Suprapubic skin (tissue), 4 donors: ENCODE measurements around the gene PGAP1.

Experiments used
- EP300 ChIP-seq: sonication (generic); formaldehyde crosslinking; IDR thresholded peaks from one replicate; pipeline ENCODE4 v1.6.1; 2017; ENCODE audit warnings: antibody characterized with exemption
- POLR2A ChIP-seq, 2 donors: fragments of 450-650 bp; IDR thresholded peaks; one replicate each; pipeline ENCODE4 v1.6.1; 2017; ENCODE audit warnings: antibody characterized with exemption in 2 of 2, mild to moderate bottlenecking in 2 of 2, moderate library complexity in 2 of 2
- POLR2AphosphoS5 ChIP-seq, 3 donors: sonication (generic); formaldehyde crosslinking; IDR thresholded peaks; one replicate each; pipeline ENCODE4 v1.6.1; 2017; ENCODE audit warnings: antibody characterized with exemption in 3 of 3
- TF ChIP-seq, protein P1 (sequence below), 2 donors: fragments of 200-600 bp in 1 of 2; fragments of 450-650 bp in 1 of 2; sonication (generic) in 1 of 2; IDR thresholded peaks; one replicate each; pipeline ENCODE4 v1.5.1; 2016 to 2019; ENCODE audit warnings: antibody characterized with exemption in 2 of 2, mild to moderate bottlenecking in 1 of 2, moderate library complexity in 1 of 2

DNA sequence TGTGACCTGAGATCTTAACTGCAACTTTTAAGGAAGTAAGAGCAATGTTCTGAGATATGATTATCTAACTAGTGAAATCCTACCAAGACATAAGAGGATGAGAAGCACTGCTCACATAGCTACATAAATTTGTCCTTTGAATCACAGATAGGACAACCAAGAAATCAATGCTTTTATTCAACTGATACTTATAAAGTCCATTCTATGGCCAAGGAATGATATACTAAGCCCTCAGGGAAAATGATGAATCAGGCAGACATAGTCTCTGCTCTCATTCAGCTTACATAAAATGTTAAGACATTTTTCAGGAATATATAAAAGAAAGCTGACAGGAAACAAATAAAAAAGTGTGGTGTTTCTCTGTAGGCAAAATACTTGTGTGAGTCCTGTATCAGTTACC lies 39.1 kb downstream of the PGAP1 start:
- TF ChIP-seq POLR2AphosphoS5 (IDR thresholded peaks at IDR 0.05) (no peak), POLR2A (IDR thresholded peaks at IDR 0.05) (no peak), EP300 (no peak)
- TF ChIP-seq, protein P1, sequence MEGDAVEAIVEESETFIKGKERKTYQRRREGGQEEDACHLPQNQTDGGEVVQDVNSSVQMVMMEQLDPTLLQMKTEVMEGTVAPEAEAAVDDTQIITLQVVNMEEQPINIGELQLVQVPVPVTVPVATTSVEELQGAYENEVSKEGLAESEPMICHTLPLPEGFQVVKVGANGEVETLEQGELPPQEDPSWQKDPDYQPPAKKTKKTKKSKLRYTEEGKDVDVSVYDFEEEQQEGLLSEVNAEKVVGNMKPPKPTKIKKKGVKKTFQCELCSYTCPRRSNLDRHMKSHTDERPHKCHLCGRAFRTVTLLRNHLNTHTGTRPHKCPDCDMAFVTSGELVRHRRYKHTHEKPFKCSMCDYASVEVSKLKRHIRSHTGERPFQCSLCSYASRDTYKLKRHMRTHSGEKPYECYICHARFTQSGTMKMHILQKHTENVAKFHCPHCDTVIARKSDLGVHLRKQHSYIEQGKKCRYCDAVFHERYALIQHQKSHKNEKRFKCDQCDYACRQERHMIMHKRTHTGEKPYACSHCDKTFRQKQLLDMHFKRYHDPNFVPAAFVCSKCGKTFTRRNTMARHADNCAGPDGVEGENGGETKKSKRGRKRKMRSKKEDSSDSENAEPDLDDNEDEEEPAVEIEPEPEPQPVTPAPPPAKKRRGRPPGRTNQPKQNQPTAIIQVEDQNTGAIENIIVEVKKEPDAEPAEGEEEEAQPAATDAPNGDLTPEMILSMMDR (IDR thresholded peaks at IDR 0.05) = no peak
